ENCODE measurements around the gene SKAP1.

Gene SKAP1

GRCh38 chr17:48174833-48175523 is 255.0 kb downstream of the SKAP1 start:
- no peak for DNase-seq (ENCODE audit: low spot score)

- no peak for DNase-seq (ENCODE audit: low spot score)
These were observed 256.6 kb downstream of the SKAP1 start for GRCh38 chr17:48173191-48173984.

- no peak for DNase-seq (ENCODE audit: low spot score)
These were observed 260.1 kb downstream of the SKAP1 start for GRCh38 chr17:48169926-48170325.

- DNase-seq (ENCODE audit: low spot score) = no peak
These were observed 266.2 kb downstream of the SKAP1 start for GRCh38 chr17:48163809-48164208.

GRCh38 chr17:48162946-48163506 is 267.0 kb downstream of the SKAP1 start:
- DNase-seq (ENCODE audit: low spot score) = no peak

- DNase-seq (ENCODE audit: low spot score) = no peak
These were observed 267.6 kb downstream of the SKAP1 start for GRCh38 chr17:48162306-48162934.

GRCh38 chr17:48161127-48161905 is 268.7 kb downstream of the SKAP1 start:
- DNase-seq (ENCODE audit: low spot score) = no peak

- DNase-seq (ENCODE audit: low spot score) = no peak
These were observed 269.6 kb downstream of the SKAP1 start for GRCh38 chr17:48160177-48161081.

GRCh38 chr17:48159232-48159631 is 270.8 kb downstream of the SKAP1 start:
- DNase-seq (ENCODE audit: low spot score) = no peak

- DNase-seq (ENCODE audit: low spot score) = no peak
These were observed 274.0 kb downstream of the SKAP1 start for GRCh38 chr17:48155889-48156611.

GRCh38 chr17:48153691-48154358 is 276.2 kb downstream of the SKAP1 start:
- no peak for DNase-seq (ENCODE audit: low spot score)

- no peak for DNase-seq (ENCODE audit: low spot score)
These were observed 277.7 kb downstream of the SKAP1 start for GRCh38 chr17:48152289-48152688.

- no peak for DNase-seq (ENCODE audit: low spot score)
These were observed 278.8 kb downstream of the SKAP1 start for GRCh38 chr17:48151220-48151619.

- DNase-seq (ENCODE audit: low spot score) = no peak
These were observed 279.4 kb downstream of the SKAP1 start for GRCh38 chr17:48150597-48151001.

GRCh38 chr17:48149787-48150463 is 280.1 kb downstream of the SKAP1 start:
- DNase-seq (ENCODE audit: low spot score) = no peak

- DNase-seq (ENCODE audit: low spot score) = no peak
These were observed 280.9 kb downstream of the SKAP1 start for GRCh38 chr17:48148854-48149786.

GRCh38 chr17:48148029-48148770 is 281.8 kb downstream of the SKAP1 start:
- no peak for DNase-seq (ENCODE audit: low spot score)
